ENCODE results near the gene NUP188. TPM values are rescaled to one million over a fixed set of nuclear protein-coding genes. Genes with fewer than 3 reads are reported as not detected.

NUP188 gene
- total and polyA plus RNA-seq, 2 donors (not counting 3 experiments of a cell fraction or from before 2014, with no cell fraction given) = 62.7 to 66.2 TPM

GRCh38 chr9:129006328-129007034 is 59.0 kb downstream of the NUP188 start:
- Histone ChIP-seq H3K27ac (ENCODE audit: insufficient read depth, low read depth, low read length) (no peak overlapping the region), H2AFZ (ENCODE audit: low read depth, low read length) (no peak overlapping the region), H3K36me3 (ENCODE audit: control insufficient read depth in 2 of 2, extremely low read depth in 1 of 2, insufficient read depth in 2 of 2, low read length in 2 of 2) (peaks cover 6 to 52% of the 10 kb centered on the region in 2 experiments), H4K20me1 (replicated peaks; ENCODE audit: control insufficient read depth, extremely low read depth, insufficient read depth, low read length) (no peaks in the 10 kb centered on the region), H3K4me2 (ENCODE audit: insufficient read depth, low read length) (no peak overlapping the region), H3K27me3 (ENCODE audit: control insufficient read depth in 2 of 2, insufficient read depth in 2 of 2, low read length in 2 of 2) (no peaks in the 10 kb centered on the region), H3K9ac (replicated peaks; ENCODE audit: extremely low read depth, insufficient read depth, low read length) (no peak overlapping the region), H3K4me1 (ENCODE audit: control insufficient read depth, extremely low read depth, insufficient read depth, low read length) (no peaks in the 10 kb centered on the region), H3K79me2 (ENCODE audit: control insufficient read depth, insufficient read depth, low read length) (no peaks in the 10 kb centered on the region), H3K4me3 (replicated peaks in 1 of 3; ENCODE audit: insufficient read depth in 1 of 3, low read depth in 1 of 3, low read length in 3 of 3) (no peak overlapping the region), H3K9me1 (replicated peaks; ENCODE audit: control insufficient read depth, extremely low read depth, insufficient read depth, low read length) (no peaks in the 10 kb centered on the region), H3K9me3 (replicated peaks; ENCODE audit: control insufficient read depth, insufficient read depth, low read length) (no peaks in the 10 kb centered on the region)
- ChIA-PET POLR2A (no interaction called here), CTCF (interaction anchor here (0.7 to 3.1 kb wide), 14 partner anchors 9 to 188 kb away, joined by 3 to 17 read pairs (median 4); partner anchors contain the start of genes ENDOG and SH3GLB2)
- dilution Hi-C loops (cut with MboI; ENCODE audit: extremely low pct_ligation_motif_present, low sequenced_read_pairs) (no loop called here), intact Hi-C loops (cut with micrococcal nuclease) (loop anchor here (1.0 to 10.0 kb wide), 3 partner anchors 22 to 608 kb away; partner anchors contain the start of gene SH3GLB2)
- peak; percentile 70 for DNase-seq (ENCODE audit: low read depth, low spot score)
- FAIRE-seq = peak; percentile 64
- TF ChIP-seq MAX (IDR thresholded peaks at IDR 0.05; ENCODE audit: insufficient read depth, insufficient read length) (no peak), JUN (IDR thresholded peaks at IDR 0.05; ENCODE audit: borderline replicate concordance, insufficient read depth, insufficient read length, low read depth) (no peak), GATA2 (IDR thresholded peaks at IDR 0.05; ENCODE audit: insufficient read depth, insufficient read length, low read depth, low read length) (no peak), MYC (IDR thresholded peaks at IDR 0.05; ENCODE audit: low read depth, low read length) (no peak), CTCF (IDR thresholded peaks at IDR 0.05; ENCODE audit: extremely low read depth in 1 of 2, insufficient read depth in 1 of 2, low read depth in 1 of 2, low read length in 2 of 2) (peak; percentile 91 to 93), POLR2A (IDR thresholded peaks at IDR 0.05; ENCODE audit: low read depth, low read length) (no peak), POLR2AphosphoS5 (IDR thresholded peaks at IDR 0.05; ENCODE audit: insufficient read depth, low read depth, low read length) (no peak)
- BruUV-seq (replicated peaks) = TSS peak; percentile 75

Data from endothelial cell of umbilical vein (primary cell).